ENCODE measurements around the gene GOLM1. TPM values are rescaled to one million over a fixed set of nuclear protein-coding genes. Genes with fewer than 3 reads are reported as not detected.

Gene GOLM1
- total and polyA plus RNA-seq, 2 of the 8 experiments (the other 6 are each of a cell fraction or from before 2014, with no cell fraction given) = 45.9 to 88.9 TPM

- no peak overlapping the region for H3K56ac ChIP-seq (replicated peaks; ENCODE audit: insufficient read length, low read depth, low read length)
- no peak overlapping the region for H2BK12ac ChIP-seq (ENCODE audit: low read depth, low read length)
- no peak overlapping the region for H4K5ac ChIP-seq (ENCODE audit: insufficient read length, low read depth, low read length)
- TF ChIP-seq CBX8 (IDR thresholded peaks at IDR 0.05; ENCODE audit: borderline replicate concordance, low read depth, low read length) (no peak), RXRA (IDR thresholded peaks at IDR 0.05; ENCODE audit: insufficient read depth, low read depth, low read length) (no peak), CTBP2 (IDR thresholded peaks at IDR 0.05; ENCODE audit: borderline replicate concordance, insufficient read depth, insufficient read length, low read length) (no peak), POLR2AphosphoS5 (IDR thresholded peaks at IDR 0.05; ENCODE audit: low read depth, low read length) (no peak), BRCA1 (IDR thresholded peaks at IDR 0.05; ENCODE audit: low read depth, low read length) (no peak), KDM5A (IDR thresholded peaks at IDR 0.05; ENCODE audit: low read length) (no peak), EZH2 (IDR thresholded peaks at IDR 0.05; ENCODE audit: low read depth, low read length, severe bottlenecking) (no peak)
- TF ChIP-seq, protein P1, sequence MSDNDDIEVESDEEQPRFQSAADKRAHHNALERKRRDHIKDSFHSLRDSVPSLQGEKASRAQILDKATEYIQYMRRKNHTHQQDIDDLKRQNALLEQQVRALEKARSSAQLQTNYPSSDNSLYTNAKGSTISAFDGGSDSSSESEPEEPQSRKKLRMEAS (IDR thresholded peaks at IDR 0.05) = no peak
- H3K14ac ChIP-seq (ENCODE audit: insufficient read length) = no peak overlapping the region
- no peak overlapping the region for H3K23ac ChIP-seq (ENCODE audit: insufficient read length)
- DNase-seq (ENCODE audit: low read depth in 1 of 2, low spot score in 2 of 2) (no peak), FAIRE-seq (no peak)
- no peak overlapping the region for H2BK5ac ChIP-seq (ENCODE audit: low read depth, low read length)
- H2BK20ac ChIP-seq (ENCODE audit: low read length) = no peak overlapping the region
- H2AFZ ChIP-seq (ENCODE audit: low read length) = no peak overlapping the region
- ChIA-PET POLR2A (ENCODE audit: partially characterized antibody) (interaction anchor here (0.7 to 0.8 kb wide), 2 partner anchors 9 to 11 kb away, joined by 3 read pairs; no protein-coding TSS in a partner anchor), CTCF (ENCODE audit: partially characterized antibody) (interaction anchor here (0.6 to 1.2 kb wide), 6 partner anchors 8 to 1539 kb away, joined by 3 to 11 read pairs (median 3); partner anchors contain the start of gene GOLM1)
- H3K79me2 ChIP-seq (ENCODE audit: control insufficient read depth in 1 of 2, insufficient read depth in 2 of 2, low read length in 2 of 2) = peaks cover 0 to 2% of the 10 kb centered on the region in 2 experiments; a peak in 2 of 4 replicates
- no peak overlapping the region for H2BK120ac ChIP-seq (replicated peaks; ENCODE audit: low read depth, low read length)
- H3K9me3 ChIP-seq (ENCODE audit: insufficient read depth in 2 of 2, low read depth in 1 of 2, low read length in 1 of 2) = no peaks in the 10 kb centered on the region
- no peak overlapping the region for H2AK5ac ChIP-seq (ENCODE audit: low read depth, low read length)
- H3K4me3 ChIP-seq (ENCODE audit: extremely low read depth in 1 of 4, insufficient read depth in 2 of 4, low read depth in 3 of 4, low read length in 4 of 4) = no peak overlapping the region
- H3K4me2 ChIP-seq (ENCODE audit: insufficient read depth in 1 of 2, low read depth in 2 of 2, low read length in 2 of 2) = no peak overlapping the region
- peak overlapping the region; percentile 36; the same call in 1 of the 2 replicates for H4K8ac ChIP-seq (ENCODE audit: extremely low read depth, insufficient read depth, low read length)
- H2BK15ac ChIP-seq (ENCODE audit: low read length) = no peak overlapping the region
- peaks cover 13% of the 10 kb centered on the region for H3K23me2 ChIP-seq (ENCODE audit: low read depth, low read length)
- H3K27me3 ChIP-seq (replicated peaks in 1 of 4; ENCODE audit: control insufficient read depth in 3 of 4, extremely low read depth in 1 of 4, insufficient read depth in 3 of 4, low read length in 3 of 4) = no peaks in the 10 kb centered on the region; a peak in 1 of 7 replicates
- no peaks in the 10 kb centered on the region; a peak in 1 of 7 replicates for H3K4me1 ChIP-seq (replicated peaks in 1 of 4; ENCODE audit: control insufficient read depth in 3 of 4, insufficient read depth in 4 of 4, low read length in 3 of 4)
- no peak overlapping the region for H3K4ac ChIP-seq (replicated peaks; ENCODE audit: insufficient read length, low read depth, low read length)
- 94% methylated on average over 13 of the region's 13 CpGs; no CpG with 5 or more reads in 1 of the 2 experiments for WGBS, 2 experiments (ENCODE audit: extremely low coverage in 1 of 2, insufficient coverage in 1 of 2, insufficient read length in 1 of 2, insufficient replicate concordance in 2 of 2, low coverage in 1 of 2, low lambda C conversion rate in 2 of 2, missing lambda C conversion rate in 1 of 2)
- no peak overlapping the region for H3K9ac ChIP-seq (replicated peaks in 1 of 4; ENCODE audit: extremely low read depth in 1 of 4, low read depth in 3 of 4, low read length in 3 of 4)
- H3K36me3 ChIP-seq (ENCODE audit: control insufficient read depth in 2 of 4, insufficient read depth in 4 of 4, low read length in 3 of 4) = no peaks in the 10 kb centered on the region; a peak in 1 of 8 replicates
- no peak overlapping the region for H4K91ac ChIP-seq (replicated peaks; ENCODE audit: insufficient read length, low read length)
- H3K18ac ChIP-seq (ENCODE audit: extremely low read depth, low read length) = no peak overlapping the region
- peaks cover 11% of the 10 kb centered on the region for H3K79me1 ChIP-seq (ENCODE audit: low read depth, low read length)
- H3K27ac ChIP-seq (ENCODE audit: low read depth, low read length) = no peak overlapping the region; the same call in 1 of the 2 replicates
- peaks cover 0 to 20% of the 10 kb centered on the region in 2 experiments for H4K20me1 ChIP-seq (replicated peaks in 1 of 2; ENCODE audit: control insufficient read depth in 1 of 2, insufficient read depth in 2 of 2, low read length in 2 of 2)
Measured at GRCh38 chr9:86057491-86057890, 41.9 kb downstream of the GOLM1 start.
